Testis (tissue), 3 donors: Measurements from ENCODE around the gene DNAJC10. TPM values are rescaled to one million over a fixed set of nuclear protein-coding genes. Genes with fewer than 3 reads are reported as not detected.
A peak's percentile ranks its signal among the peaks of the same experiment; 100 is the strongest.

ENCODE experiments used
- DNase-seq: peaks from one replicate; pipeline ENCODE4 v3.0.0-alpha.2; 2019
- H3K27ac ChIP-seq, 2 donors: fragments of 200-600 bp; sonication (generic); one replicate each; pipeline ENCODE4 v1.5.1; 2019
- H3K27me3 ChIP-seq: fragments of 200-600 bp; sonication (generic); one replicate; pipeline ENCODE4 v1.5.1; 2019
- H3K36me3 ChIP-seq: fragments of 200-600 bp; sonication (generic); one replicate; pipeline ENCODE4 v1.5.1; 2017; ENCODE audit warnings: low read depth; ENCODE audit errors: missing control alignments
- H3K4me1 ChIP-seq: fragments of 200-600 bp; sonication (generic); one replicate; pipeline ENCODE4 v1.5.1; 2019
- H3K4me3 ChIP-seq, 2 donors: fragments of 200-600 bp; sonication (generic); one replicate each; pipeline ENCODE4 v1.5.1; 2017 to 2019
- H3K9me3 ChIP-seq: fragments of 200-600 bp; sonication (generic); one replicate; pipeline ENCODE4 v1.5.1; 2017
- POLR2A ChIP-seq: fragments of 450-650 bp; IDR thresholded peaks from one replicate; pipeline ENCODE4 v1.6.1; 2017; ENCODE audit warnings: antibody characterized with exemption, mild to moderate bottlenecking, moderate library complexity
- WGBS, 2 donors: methylation state at CpG; one replicate each; pipeline ENCODE4 v1.1.5; 2018; 5-methylcytosine and 5-hydroxymethylcytosine counted together
- intact Hi-C: fragments of 100-400 bp; cut with DNase I; formaldehyde crosslinking; loops from one replicate; pipeline ENCODE4 v1.15.1; 2023; ENCODE audit warnings: low total_unique reads
- polyA plus RNA-seq: library from polyadenylated mRNA; stranded (reverse); fragments of 350-450 nt; fragmentation: Illumina TruSeq; extraction: RNeasy Lipid Tissue Mini Kit (QIAGEN cat#74804); gene quantifications from one replicate; pipeline ENCODE4 v1.2.3, GENCODE V29; 2014; ENCODE audit warnings: low read depth, low replicate concordance; ENCODE audit not compliant: insufficient read depth
- total RNA-seq, 2 donors: library from RNA; depleted of rRNA; stranded (reverse); fragments of >200 nt; gene quantifications; one replicate each; pipeline ENCODE4 v1.2.3, GENCODE V29; 2016
- TF ChIP-seq, protein P1 (sequence below), 3 experiments: fragments of 450-650 bp in 2 of 3; fragments of 200-600 bp in 1 of 3; sonication (generic) in 1 of 3; IDR thresholded peaks; one replicate each; pipeline ENCODE4 v1.5.1; 2016 to 2019; ENCODE audit warnings: antibody characterized with exemption in 3 of 3, mild to moderate bottlenecking in 2 of 3, moderate library complexity in 1 of 3

The DNAJC10 gene
- total and polyA plus RNA-seq, 3 donors from 2014 or later = 51.0 to 91.3 (median 81.4) TPM

DNA sequence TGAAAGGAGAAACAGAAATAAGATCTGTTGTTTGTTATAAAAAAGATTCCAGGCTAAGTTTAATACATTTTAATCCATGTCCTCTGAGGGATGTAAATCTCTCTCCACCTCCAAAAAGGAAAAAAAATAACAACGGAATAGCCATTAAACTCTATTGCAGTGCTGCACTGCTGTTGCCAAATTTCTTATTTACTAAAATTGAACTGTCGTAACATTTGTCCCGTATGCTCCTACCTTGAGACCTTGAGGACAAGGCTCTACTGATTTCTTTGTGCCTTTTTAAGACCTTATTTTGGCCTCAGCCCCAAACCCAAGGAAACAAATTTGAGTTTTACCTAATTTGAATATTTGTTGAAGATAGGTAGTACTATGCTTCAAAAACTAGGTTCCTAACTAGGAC is 94.0 kb downstream of the DNAJC10 start:
- Histone ChIP-seq H3K36me3 (no peaks in the 10 kb centered on the region), H3K27ac (no peak overlapping the region), H3K4me3 (no peak overlapping the region), H3K27me3 (no peaks in the 10 kb centered on the region), H3K4me1 (no peaks in the 10 kb centered on the region), H3K9me3 (no peaks in the 10 kb centered on the region)
- 68 to 71% methylated on average over 3 of the region's 3 CpGs for WGBS, 2 donors
- intact Hi-C loops = no loop called here
- TF ChIP-seq POLR2A = no peak
- TF ChIP-seq, protein P1, sequence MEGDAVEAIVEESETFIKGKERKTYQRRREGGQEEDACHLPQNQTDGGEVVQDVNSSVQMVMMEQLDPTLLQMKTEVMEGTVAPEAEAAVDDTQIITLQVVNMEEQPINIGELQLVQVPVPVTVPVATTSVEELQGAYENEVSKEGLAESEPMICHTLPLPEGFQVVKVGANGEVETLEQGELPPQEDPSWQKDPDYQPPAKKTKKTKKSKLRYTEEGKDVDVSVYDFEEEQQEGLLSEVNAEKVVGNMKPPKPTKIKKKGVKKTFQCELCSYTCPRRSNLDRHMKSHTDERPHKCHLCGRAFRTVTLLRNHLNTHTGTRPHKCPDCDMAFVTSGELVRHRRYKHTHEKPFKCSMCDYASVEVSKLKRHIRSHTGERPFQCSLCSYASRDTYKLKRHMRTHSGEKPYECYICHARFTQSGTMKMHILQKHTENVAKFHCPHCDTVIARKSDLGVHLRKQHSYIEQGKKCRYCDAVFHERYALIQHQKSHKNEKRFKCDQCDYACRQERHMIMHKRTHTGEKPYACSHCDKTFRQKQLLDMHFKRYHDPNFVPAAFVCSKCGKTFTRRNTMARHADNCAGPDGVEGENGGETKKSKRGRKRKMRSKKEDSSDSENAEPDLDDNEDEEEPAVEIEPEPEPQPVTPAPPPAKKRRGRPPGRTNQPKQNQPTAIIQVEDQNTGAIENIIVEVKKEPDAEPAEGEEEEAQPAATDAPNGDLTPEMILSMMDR (IDR thresholded peaks at IDR 0.05) = no peak
- DNase-seq = no peak

DNA sequence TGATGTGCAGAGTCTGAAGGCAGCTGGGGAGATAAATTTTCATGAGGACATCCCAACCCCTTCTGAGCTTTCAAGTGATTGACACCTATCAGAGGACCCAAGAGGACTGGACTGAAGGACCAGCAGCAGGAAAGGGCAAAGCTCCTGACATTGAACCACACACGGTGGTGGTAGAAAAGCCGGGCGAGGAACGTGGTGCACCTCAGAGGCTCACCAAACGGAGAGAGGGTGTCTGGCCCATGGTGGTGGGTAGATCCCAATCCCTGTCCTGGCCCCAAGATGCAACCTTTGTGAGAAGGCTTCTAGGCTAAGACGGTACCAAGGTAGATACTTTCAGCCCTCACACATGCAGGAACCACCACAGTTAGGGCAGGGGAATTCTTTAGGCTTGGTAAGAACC is 98.3 kb downstream of the DNAJC10 start:
- intact Hi-C loops = no loop called here
- peaks cover 12% of the 10 kb centered on the region for H3K4me1 ChIP-seq
- no peaks in the 10 kb centered on the region for H3K36me3 ChIP-seq
- no peaks in the 10 kb centered on the region for H3K27me3 ChIP-seq
- DNase-seq = no peak
- 96 to 99% methylated on average over 4 to 6 of the region's 6 CpGs for WGBS, 2 donors
- H3K9me3 ChIP-seq = no peaks in the 10 kb centered on the region
- H3K27ac ChIP-seq = no peak overlapping the region
- TF ChIP-seq, protein P1 (IDR thresholded peaks at IDR 0.05) = no peak
- no peak for TF ChIP-seq POLR2A
- H3K4me3 ChIP-seq = no peak overlapping the region

DNA sequence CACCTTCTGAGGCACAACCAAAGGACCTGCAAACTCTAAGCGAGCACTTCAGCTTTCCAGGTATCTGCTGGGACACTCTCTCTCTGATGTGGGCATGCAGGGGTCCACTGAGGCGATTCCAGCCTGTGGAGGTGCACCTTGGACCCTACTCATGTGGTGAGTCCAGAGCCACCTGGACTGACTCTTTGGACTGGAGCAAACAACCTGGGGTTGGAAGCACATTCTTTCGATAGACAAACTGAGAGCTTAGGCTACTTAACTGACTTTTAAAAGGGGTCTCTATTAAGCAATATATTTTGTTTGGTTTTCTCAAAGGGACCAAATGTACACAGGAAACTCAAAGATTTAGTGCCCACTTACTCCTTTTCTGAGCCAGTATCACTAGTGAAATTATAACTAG is 98.7 kb downstream of the DNAJC10 start:
- Histone ChIP-seq H3K4me1 (peaks cover 12% of the 10 kb centered on the region), H3K9me3 (no peaks in the 10 kb centered on the region), H3K27me3 (no peaks in the 10 kb centered on the region), H3K4me3 (no peak overlapping the region), H3K27ac (no peak overlapping the region), H3K36me3 (no peaks in the 10 kb centered on the region)
- 94 to 98% methylated on average over 3 of the region's 3 CpGs for WGBS, 2 donors
- DNase-seq = no peak
- intact Hi-C loops = no loop called here
- TF ChIP-seq POLR2A = no peak
- TF ChIP-seq, protein P1 (IDR thresholded peaks at IDR 0.05) = no peak

DNA sequence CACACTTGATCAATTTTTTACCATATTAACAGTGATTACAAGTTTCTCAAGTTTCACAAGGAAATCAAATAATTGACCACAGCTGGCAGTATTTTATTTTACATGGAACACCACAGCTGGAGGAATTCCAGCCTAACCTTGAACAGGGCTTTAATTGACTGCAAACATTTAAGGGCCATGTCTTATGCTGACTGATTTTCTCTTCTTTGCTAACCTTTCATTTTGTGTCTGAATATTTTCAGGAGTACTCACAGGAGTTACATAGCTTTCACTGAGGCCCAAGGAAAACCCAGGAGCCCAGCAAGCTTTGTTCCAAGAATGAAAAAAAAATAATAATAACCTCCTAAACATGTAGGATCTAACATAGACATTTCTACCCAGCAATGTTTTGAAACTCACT is 100.8 kb downstream of the DNAJC10 start:
- Histone ChIP-seq H3K36me3 (no peaks in the 10 kb centered on the region), H3K27me3 (no peaks in the 10 kb centered on the region), H3K27ac (no peak overlapping the region), H3K4me3 (no peak overlapping the region), H3K9me3 (no peaks in the 10 kb centered on the region), H3K4me1 (peaks cover 12% of the 10 kb centered on the region)
- no peak for TF ChIP-seq POLR2A
- TF ChIP-seq, protein P1 (IDR thresholded peaks at IDR 0.05) = no peak
- DNase-seq = no peak
- intact Hi-C loops = no loop called here

DNA sequence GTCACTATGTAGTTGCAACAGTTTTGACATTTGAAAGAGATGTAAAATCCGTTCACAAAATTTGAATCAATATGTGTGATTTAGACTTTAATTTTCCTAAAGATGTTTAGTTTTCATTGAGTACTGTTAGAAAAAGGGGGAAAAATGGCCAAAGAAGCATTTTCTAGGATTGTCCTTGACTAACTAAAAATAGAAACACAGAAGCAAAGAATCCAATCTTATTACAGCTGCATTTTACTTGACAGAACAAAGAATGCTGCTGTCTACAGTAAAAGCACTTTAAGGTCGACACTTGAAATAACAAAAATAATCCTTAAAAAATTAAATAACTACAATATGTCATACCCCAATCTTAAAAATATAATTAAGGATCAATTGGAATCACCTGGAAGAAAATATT is 101.5 kb downstream of the DNAJC10 start:
- Histone ChIP-seq H3K27me3 (no peaks in the 10 kb centered on the region), H3K9me3 (no peaks in the 10 kb centered on the region), H3K4me1 (peaks cover 12% of the 10 kb centered on the region), H3K4me3 (no peak overlapping the region), H3K36me3 (no peaks in the 10 kb centered on the region), H3K27ac (peak overlapping the region in 1 of 2 donors; percentile 52)
- TF ChIP-seq, protein P1 (IDR thresholded peaks at IDR 0.05) = no peak
- TF ChIP-seq POLR2A = no peak
- intact Hi-C loops = no loop called here
- 26 to 49% methylated on average over 2 of the region's 2 CpGs for WGBS, 2 donors
- DNase-seq = no peak
